ENCODE measurements around the gene POLR2L.
A peak's percentile ranks its signal among the peaks of the same experiment; 100 is the strongest.

GRCh38 chr11:828506-829175, 13.7 kb downstream of the POLR2L start:
- TF ChIP-seq POLR2A (IDR thresholded peaks at IDR 0.05) (peak in 1 of 2 donors; percentile 9), CTCF (IDR thresholded peaks at IDR 0.05) (no peak)

All from adrenal gland (tissue), 5 donors.